ENCODE data around the gene C6. TPM values are rescaled to one million over a fixed set of nuclear protein-coding genes. Genes with fewer than 3 reads are reported as not detected.

The C6 gene
- 100 to 1,000 TPM in 3 of 9 donors, 10 to 100 TPM in 6; 14.1 to 151 (median 77.0) TPM for total RNA-seq
- 1 to 10 TPM; 3.2 to 7.2 TPM for polyA plus RNA-seq
- long read RNA-seq, donor 1, transcript C6-202 (18 exons, 3,551 nt), result major isoform, 38 of 57 reads
- long read RNA-seq, donor 1, partial matches to known transcripts, result 14 of 57 reads
- long read RNA-seq, donor 1, other reads (novel, unspliced or antisense), result 5 of 57 reads
- long read RNA-seq, donor 2, transcript C6-202 (18 exons, 3,551 nt), result major isoform, 227 of 322 reads
- long read RNA-seq, donor 2, partial matches to known transcripts, result 66 of 322 reads
- long read RNA-seq, donor 2, other reads (novel, unspliced or antisense), result 29 of 322 reads
- long read RNA-seq, donor 3, transcript C6-202 (18 exons, 3,551 nt), result major isoform, 11 of 14 reads
- long read RNA-seq, donor 3, partial matches to known transcripts, result 1 of 14 reads
- long read RNA-seq, donor 3, other reads (novel, unspliced or antisense), result 2 of 14 reads

DNA sequence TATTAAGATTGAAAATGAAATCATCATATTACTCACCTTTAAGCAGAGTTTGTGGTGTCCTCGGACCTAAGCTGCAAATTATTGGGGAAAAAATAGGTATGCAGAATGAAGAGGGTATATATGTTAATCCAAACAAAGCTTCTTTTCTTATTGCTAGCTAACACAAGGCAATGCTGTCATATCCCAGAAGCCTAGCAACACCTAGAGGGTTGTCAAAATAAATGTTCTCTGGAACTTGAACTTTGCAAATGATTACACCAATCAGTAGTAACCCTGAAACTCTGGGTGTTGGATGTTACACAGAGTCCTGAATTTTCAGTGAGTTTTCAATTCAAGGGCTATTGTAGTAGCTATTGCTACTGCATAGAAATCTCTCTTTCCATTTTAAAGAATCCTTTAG, at the start of gene C6:
Gene C6, minus strand, starts transcription at position 193 of the 400 bp plus-strand sequence. CDS start 10,302 bp downstream, outside the sequence.
- WGBS, 4 donors, result 53 to 91% (median 70%) methylated on average over 1 of the region's 1 CpG
- Histone ChIP-seq H3K36me3 (no peaks in the 10 kb centered on the region), H3K9me3 (peaks cover 0 to 6% (median 0%) of the 10 kb centered on the region in 12 donors), H3K27ac (peak within 1 kb of the TSS in 7 of 12 donors; percentile 11 to 71 (median 48)), H3K27me3 (no peaks in the 10 kb centered on the region), H3K4me3 (peak within 1 kb of the TSS in 11 of 12 donors; percentile 15 to 57 (median 43)), H3K4me1 (peaks cover 0 to 3% (median 0%) of the 10 kb centered on the region in 12 donors)
- peak; percentile 91 to 98 (median 94) for ATAC-seq
- no peak for DNase-seq
- intact Hi-C loops (cut with DNase I), result no loop called here
- TF ChIP-seq, protein P1, sequence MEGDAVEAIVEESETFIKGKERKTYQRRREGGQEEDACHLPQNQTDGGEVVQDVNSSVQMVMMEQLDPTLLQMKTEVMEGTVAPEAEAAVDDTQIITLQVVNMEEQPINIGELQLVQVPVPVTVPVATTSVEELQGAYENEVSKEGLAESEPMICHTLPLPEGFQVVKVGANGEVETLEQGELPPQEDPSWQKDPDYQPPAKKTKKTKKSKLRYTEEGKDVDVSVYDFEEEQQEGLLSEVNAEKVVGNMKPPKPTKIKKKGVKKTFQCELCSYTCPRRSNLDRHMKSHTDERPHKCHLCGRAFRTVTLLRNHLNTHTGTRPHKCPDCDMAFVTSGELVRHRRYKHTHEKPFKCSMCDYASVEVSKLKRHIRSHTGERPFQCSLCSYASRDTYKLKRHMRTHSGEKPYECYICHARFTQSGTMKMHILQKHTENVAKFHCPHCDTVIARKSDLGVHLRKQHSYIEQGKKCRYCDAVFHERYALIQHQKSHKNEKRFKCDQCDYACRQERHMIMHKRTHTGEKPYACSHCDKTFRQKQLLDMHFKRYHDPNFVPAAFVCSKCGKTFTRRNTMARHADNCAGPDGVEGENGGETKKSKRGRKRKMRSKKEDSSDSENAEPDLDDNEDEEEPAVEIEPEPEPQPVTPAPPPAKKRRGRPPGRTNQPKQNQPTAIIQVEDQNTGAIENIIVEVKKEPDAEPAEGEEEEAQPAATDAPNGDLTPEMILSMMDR (IDR thresholded peaks at IDR 0.05), result no peak
- TF ChIP-seq POLR2A (IDR thresholded peaks at IDR 0.05), result no peak

- Histone ChIP-seq H3K4me1 (no peaks in the 10 kb centered on the region), H3K27me3 (no peaks in the 10 kb centered on the region), H3K36me3 (no peaks in the 10 kb centered on the region), H3K4me3 (no peak overlapping the region), H3K9me3 (no peaks in the 10 kb centered on the region), H3K27ac (no peak overlapping the region)
- no peak for DNase-seq
- ATAC-seq, result no peak
- 81 to 90% (median 87%) methylated on average over 4 of the region's 4 CpGs for WGBS, 4 donors
- TF ChIP-seq POLR2A (IDR thresholded peaks at IDR 0.05), result no peak
- TF ChIP-seq, protein P1 (IDR thresholded peaks at IDR 0.05), result no peak
- intact Hi-C loops (cut with DNase I), result no loop called here
These were observed 43.1 kb upstream of the C6 start for GRCh38 chr5:41256400-41256799.

GRCh38 chr5:41253109-41253508, 39.8 kb upstream of the C6 start:
- Histone ChIP-seq H3K36me3 (no peaks in the 10 kb centered on the region), H3K27me3 (no peaks in the 10 kb centered on the region), H3K9me3 (peaks cover 0 to 9% (median 1%) of the 10 kb centered on the region in 12 donors), H3K4me3 (no peak overlapping the region), H3K4me1 (no peaks in the 10 kb centered on the region), H3K27ac (no peak overlapping the region)
- TF ChIP-seq, protein P1 (IDR thresholded peaks at IDR 0.05), result no peak
- no peak for TF ChIP-seq POLR2A (IDR thresholded peaks at IDR 0.05)
- ATAC-seq (no peak), DNase-seq (no peak)
- intact Hi-C loops (cut with DNase I), result no loop called here

- Histone ChIP-seq H3K27me3 (no peaks in the 10 kb centered on the region), H3K27ac (no peak overlapping the region), H3K36me3 (no peaks in the 10 kb centered on the region), H3K4me3 (no peak overlapping the region), H3K4me1 (no peaks in the 10 kb centered on the region), H3K9me3 (peaks cover 0 to 13% (median 1%) of the 10 kb centered on the region in 12 donors)
- intact Hi-C loops (cut with DNase I), result no loop called here
- ATAC-seq (no peak), DNase-seq (no peak)
- TF ChIP-seq, protein P1 (IDR thresholded peaks at IDR 0.05), result no peak
- TF ChIP-seq POLR2A (IDR thresholded peaks at IDR 0.05), result no peak
These were observed 38.7 kb upstream of the C6 start for GRCh38 chr5:41252036-41252435.

Data from heart left ventricle (tissue), 16 donors.